NB4 (cell line): Measurements from ENCODE around the gene SMIM7.

Experiments used
- MYC ChIP-seq: IDR thresholded peaks from 2 replicates; pipeline ENCODE4 v1.6.1; 2011; ENCODE audit warnings: low read depth, low read length
- POLR2A ChIP-seq: IDR thresholded peaks from 2 replicates; pipeline ENCODE4 v1.6.1; 2011; ENCODE audit warnings: mild to moderate bottlenecking; ENCODE audit not compliant: insufficient read length; ENCODE audit errors: extremely low read depth
- TF ChIP-seq, protein P1 (sequence below): IDR thresholded peaks from one replicate; pipeline ENCODE4 v1.5.1; 2012; ENCODE audit warnings: low read depth, low read length
- TF ChIP-seq, protein P2 (sequence below): IDR thresholded peaks from 2 replicates; pipeline ENCODE4 v1.6.1; 2011; ENCODE audit warnings: low read depth, low read length

DNA sequence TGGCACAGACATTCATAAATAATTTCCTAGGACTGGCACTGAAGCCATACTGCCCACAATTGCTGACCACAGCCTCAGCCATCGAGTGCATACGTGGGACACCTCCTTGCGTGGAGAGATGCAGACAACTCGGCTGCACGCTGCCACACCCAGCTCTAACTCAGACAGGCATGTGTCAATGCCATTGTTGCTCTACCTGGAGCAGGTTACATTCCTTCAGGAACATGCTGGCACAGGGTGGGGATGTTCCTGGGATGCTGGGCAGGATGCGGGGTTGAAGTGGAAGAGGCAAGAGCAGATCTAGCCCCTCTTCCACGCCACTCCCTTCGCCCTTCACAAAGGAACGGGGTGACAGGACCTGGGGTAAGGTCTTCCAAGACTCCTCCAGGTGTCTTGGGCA lies 63.5 kb downstream of the SMIM7 start:
- TF ChIP-seq POLR2A (no peak), MYC (no peak)
- TF ChIP-seq, protein P1, sequence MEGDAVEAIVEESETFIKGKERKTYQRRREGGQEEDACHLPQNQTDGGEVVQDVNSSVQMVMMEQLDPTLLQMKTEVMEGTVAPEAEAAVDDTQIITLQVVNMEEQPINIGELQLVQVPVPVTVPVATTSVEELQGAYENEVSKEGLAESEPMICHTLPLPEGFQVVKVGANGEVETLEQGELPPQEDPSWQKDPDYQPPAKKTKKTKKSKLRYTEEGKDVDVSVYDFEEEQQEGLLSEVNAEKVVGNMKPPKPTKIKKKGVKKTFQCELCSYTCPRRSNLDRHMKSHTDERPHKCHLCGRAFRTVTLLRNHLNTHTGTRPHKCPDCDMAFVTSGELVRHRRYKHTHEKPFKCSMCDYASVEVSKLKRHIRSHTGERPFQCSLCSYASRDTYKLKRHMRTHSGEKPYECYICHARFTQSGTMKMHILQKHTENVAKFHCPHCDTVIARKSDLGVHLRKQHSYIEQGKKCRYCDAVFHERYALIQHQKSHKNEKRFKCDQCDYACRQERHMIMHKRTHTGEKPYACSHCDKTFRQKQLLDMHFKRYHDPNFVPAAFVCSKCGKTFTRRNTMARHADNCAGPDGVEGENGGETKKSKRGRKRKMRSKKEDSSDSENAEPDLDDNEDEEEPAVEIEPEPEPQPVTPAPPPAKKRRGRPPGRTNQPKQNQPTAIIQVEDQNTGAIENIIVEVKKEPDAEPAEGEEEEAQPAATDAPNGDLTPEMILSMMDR: no peak
- TF ChIP-seq, protein P2, sequence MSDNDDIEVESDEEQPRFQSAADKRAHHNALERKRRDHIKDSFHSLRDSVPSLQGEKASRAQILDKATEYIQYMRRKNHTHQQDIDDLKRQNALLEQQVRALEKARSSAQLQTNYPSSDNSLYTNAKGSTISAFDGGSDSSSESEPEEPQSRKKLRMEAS: no peak
